ENCODE data around the gene YTHDC1.

YTHDC1 gene

GRCh38 chr4:68358988-68359387 lies 9.1 kb upstream of the YTHDC1 start:
- no peak for DNase-seq

DNA sequence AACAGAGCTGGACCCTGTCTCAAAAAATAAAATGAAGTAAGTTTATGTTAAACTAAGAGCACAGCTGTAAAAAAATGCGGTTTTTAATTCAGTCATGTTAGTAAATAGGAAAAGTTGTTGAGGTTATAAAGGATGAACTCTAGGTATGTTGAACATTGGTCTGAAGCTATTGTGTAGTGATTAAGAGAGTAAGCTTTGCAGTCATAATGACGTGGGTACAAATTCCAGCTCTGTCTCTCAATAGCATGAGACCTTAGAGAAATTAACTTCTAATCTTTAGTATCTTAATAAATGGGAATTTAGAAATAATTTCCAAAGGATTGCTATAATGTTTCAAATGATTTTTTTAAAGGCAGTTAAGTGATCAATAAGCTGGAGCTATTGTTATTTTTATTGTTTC lies 2.9 kb upstream of the YTHDC1 start:
- no peak for DNase-seq

DNA sequence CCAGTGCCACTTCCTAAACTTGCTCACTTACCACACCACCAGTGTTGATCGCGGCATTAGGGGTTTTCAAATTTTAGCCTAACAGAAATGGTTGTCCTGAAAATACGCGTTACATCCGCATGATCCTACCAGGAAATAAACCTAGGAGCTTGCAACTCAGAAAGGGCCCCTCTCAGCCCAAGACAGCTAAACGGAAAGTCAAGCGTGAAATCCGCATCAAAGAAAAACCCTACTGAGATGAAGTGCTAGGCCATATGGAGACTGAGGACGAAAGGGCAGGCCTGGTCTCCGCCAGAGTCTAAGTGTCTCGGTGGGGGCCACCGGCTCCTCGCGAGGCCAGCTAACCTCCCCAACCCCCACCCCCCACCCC lies 626 bp downstream of the YTHDC1 start:
- DNase-seq: peak; percentile 9

DNA sequence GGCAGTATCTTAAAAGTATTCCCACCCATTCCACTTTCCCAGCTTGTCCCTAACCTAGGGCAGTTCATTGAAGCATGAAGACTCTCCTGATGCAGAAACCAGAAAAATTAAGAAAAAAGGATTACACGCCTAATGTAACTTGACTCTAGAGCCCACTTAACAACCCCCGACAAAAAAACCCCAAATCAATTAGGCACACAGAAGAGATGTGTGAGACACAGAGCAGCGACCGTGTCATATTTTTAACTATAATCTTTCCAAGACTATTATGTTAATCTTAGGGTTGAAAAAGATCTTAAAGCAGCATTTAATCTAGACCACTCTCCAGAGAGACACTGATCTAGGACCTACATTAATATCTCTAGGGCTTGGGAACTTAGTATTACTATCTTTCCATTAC lies 1.3 kb downstream of the YTHDC1 start:
- no peak for DNase-seq

- no peak for DNase-seq
These were observed 2.0 kb downstream of the YTHDC1 start for GRCh38 chr4:68347845-68348244.

- DNase-seq: no peak
These were observed 3.4 kb downstream of the YTHDC1 start for GRCh38 chr4:68346461-68346860.

- no peak for DNase-seq
These were observed 5.1 kb downstream of the YTHDC1 start for GRCh38 chr4:68344785-68345184.

DNA sequence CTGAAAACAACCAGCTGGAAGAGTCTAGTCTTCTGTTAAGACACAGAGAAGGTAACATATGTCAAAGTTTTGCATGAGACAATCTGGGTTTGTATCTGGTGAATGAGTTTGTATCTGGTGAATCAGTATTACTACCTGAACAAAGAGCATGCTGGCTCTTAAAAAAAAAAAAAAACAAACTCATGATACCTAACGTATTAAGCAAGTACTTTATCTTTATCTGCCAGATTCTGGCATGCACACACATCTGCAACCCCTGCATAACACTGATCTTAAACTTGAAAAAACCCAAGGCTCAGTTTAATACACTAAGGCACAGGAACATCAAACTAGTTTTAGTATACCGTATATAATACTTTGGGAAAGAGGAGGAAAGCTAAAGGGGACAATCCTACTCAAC lies 5.8 kb downstream of the YTHDC1 start:
- no peak for DNase-seq

- DNase-seq: no peak
These were observed 7.8 kb downstream of the YTHDC1 start for GRCh38 chr4:68342134-68342533.

GRCh38 chr4:68338625-68339024 lies 11.3 kb downstream of the YTHDC1 start:
- no peak for DNase-seq

DNA sequence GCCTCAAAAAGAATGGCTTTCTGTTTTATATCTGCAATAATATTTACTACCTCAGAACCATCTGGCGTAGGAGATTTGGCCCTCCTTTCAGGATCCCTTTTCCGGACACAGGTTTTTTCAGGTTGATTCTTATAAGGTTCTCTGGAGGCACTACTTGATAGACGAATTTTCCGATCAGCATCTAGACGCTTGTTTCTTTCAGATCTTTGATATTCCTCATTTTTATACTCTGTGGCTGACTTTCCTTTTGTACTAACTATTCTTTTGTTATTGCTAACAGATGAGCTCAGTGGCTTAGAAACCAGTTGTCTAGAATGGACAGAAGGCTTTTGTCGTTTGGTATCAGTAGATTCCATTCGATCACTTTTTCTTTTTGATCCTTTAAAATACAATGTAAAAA lies 12.4 kb downstream of the YTHDC1 start:
- DNase-seq: no peak

DNA sequence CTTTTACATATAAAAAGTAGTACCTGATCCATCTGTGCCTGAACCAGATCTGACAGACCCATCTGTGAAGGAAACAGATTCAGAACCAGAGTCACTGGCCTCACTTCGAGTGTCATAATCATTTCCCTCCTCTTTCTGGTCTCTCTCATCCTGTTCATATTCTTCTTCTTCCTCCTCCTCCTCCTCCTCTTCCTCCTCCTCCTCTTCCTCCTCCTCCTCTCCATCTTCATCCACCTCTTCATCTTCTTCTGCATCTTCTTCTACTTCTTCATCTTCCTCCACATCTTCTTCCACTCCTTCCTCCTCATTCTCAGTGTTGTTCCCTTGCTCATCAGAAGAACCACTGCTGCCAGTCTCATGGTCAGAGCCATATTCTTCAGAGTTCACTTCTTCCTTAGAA lies 12.9 kb downstream of the YTHDC1 start:
- DNase-seq: no peak

DNA sequence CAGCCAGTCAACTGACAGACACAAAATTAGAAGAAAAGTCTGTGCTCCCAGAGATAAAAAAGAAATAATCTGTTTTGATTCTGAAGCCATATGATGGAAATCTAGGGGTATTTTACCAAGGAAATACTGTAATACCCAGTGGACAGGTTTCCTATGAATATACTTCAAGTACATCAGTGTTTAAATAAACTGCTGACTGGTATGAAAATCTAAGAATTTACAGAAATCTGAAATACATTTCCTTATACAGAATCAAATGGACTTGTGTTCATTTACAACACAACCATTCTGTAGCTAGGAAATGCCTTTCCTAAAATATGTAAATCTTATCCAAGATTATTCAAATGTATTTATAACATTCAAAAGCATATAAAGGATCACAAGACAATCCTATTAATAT lies 13.4 kb downstream of the YTHDC1 start:
- no peak for DNase-seq

- no peak for DNase-seq
These were observed 23.7 kb downstream of the YTHDC1 start for GRCh38 chr4:68326141-68326540.

DNA sequence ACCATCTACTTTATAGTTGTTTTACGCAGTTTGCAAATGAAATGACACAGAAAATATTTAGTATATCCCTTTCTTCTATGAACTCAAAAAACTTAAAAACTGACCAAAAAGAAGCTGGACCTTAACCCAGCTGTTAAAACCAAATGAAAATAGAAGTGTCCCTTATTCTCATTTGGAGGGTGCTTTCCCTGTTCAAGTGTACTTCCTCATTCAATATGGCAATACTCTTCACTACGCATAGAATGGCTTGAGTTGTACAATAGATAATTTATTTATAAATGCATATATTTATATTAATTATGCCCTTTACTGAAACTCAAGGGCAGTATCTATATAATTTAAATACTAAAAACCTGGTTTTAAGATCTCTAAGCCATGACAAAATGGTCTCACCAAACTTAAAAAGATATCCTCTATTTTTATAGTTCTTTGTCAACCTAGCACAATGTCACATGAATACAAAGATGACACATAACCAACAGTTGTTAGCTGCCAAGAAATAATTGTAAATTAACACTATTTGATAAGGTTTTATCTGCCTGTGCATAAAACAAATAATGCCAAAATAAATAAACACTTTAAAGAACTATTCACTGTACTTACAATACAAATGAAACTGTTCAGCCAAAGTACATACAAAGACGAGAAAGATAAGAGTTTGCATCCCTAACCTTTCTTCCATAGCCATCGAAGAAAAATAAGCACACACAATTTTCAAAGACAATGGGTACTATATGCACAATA lies 25.2 kb downstream of the YTHDC1 start:
- DNase-seq: no peak

DNA sequence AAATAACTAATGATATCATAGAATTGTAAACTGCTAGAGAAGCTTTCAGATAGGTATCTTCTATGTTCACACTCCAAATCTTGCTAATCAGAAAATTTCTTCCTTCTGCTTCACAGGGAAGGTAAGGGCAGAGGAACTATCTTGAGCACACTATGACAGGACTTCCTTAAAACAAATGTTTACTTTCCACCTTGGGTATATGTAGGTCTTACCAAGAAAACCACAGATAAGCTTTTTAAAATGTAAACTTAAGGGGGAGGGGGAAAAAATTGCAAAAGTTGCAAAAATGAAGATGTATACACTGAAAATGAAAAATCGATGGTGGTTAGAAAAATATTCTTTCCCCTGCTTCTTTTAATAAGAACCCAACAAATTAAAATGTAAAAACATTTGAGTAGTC lies 30.9 kb downstream of the YTHDC1 start:
- no peak for DNase-seq

DNA sequence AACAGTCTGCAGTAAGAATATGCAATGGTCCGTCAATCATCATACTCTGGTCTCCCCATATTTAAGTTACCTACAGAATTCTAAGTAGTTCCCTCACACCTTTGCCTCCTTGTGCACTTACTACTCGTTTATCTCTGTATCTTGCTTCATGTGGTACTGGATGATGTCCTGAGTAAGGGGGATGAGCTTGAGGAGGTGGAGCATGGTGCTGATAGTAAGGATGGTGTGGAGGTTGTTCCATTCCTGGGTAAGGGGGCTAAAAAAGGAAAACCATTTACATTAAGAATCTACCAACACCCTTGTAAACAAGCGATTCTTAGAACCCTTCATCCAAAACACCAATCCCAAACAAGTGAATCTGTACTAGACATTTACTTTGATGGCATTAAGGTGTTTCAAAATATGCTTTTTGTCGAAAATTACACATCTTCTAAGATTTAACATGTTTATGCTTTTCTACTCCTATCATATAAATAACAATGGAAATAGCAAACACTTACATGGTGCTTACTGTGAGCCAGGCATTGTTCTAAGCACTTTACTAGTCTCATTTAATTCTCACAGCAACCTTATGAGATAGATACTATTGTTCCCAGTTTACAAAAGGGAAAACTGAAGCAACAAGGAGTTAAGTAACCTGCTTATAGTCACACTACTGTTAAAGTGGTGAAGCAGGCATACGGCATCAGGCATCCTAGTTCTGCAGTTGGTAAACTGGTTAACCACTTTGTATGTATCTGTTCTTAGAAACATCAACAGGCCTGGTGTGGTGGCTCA lies 33.5 kb downstream of the YTHDC1 start:
- DNase-seq: no peak

GRCh38 chr4:68310651-68311247 lies 39.1 kb downstream of the YTHDC1 start:
- DNase-seq: no peak

DNA sequence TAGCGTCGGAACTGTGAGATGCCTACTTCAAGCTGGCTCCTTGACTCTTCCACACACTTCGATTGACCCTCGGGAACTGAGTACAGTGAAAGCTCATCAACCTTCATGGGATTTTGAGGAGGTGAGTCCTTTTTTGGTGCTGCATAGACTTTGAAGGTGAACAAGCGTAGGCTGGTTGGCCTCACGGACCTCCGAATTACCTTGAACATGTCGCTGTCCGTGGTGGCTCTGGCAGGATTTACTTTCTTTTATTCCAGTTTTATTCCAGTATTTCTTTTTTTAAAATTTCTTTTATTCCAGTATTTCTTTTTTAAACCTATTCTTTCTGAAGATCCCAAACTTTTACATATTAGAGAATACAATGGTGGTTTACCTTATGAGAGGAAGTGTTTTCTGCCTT lies 45.2 kb downstream of the YTHDC1 start:
- DNase-seq: no peak

DNA sequence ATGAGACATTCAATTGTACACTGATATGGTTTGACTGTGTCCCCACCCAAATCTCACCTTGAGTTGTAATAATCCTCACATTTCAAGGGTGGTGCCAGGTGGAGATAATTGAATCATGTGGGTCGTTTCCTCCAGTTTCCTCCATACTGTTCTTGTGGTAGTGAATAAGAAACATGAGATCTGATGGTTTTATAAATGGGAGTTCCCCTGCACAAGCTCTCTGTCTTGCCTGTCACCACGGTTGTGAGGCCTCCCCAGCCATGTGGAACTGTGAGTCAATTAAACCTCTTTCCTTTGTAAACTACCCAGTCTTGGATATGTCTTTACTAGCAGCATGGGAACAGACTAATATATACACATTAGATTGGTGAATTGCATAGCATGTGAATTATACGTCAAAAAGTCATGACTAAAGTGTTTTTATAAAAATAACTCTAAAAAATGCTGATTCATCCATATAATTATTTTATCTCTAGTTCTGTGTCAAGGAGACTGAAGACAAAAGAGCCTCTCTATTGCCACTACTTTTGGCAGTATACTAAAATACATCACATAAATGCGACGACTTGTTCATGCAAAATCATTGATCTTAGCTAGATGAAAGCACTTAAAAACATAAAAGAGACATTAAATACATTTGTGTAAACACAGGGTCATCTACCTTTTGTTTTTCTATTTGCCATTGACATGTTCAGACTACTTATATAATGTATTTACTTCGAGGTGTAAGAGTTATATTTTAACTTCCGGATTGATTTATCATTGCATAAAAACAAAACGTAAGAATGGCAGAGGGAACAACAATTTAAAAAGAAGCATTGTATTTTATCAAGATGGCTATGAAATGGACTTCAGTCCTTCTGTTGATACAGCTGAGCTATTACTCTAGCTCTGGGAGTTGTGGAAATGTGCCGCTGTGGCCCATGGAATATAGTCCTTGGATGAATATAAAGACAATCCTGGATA lies 50.1 kb downstream of the YTHDC1 start:
- no peak for DNase-seq

GRCh38 chr4:68297137-68297536 lies 52.8 kb downstream of the YTHDC1 start:
- no peak for DNase-seq

GRCh38 chr4:68291256-68291655 lies 58.6 kb downstream of the YTHDC1 start:
- no peak for DNase-seq

- no peak for DNase-seq
These were observed 61.5 kb downstream of the YTHDC1 start for GRCh38 chr4:68288393-68288740.
